SK-N-SH treated with all-trans-retinoic acid at 6 μM for 48 hours (cell line): ENCODE results near the gene CIZ1.

ENCODE experiments used
- BACH2 ChIP-seq: fragments of 250-450 bp; sonication (Bioruptor Pico); IDR thresholded peaks from 2 replicates; pipeline ENCODE4 v1.9.0; 2021; ENCODE audit warnings: mild to moderate bottlenecking, borderline replicate concordance
- PATZ1 ChIP-seq: fragments of 250-450 bp; sonication (Bioruptor Pico); IDR thresholded peaks from 2 replicates; pipeline ENCODE4 v1.8.0; 2020; ENCODE audit warnings: mild to moderate bottlenecking, moderate library complexity, borderline replicate concordance
- TOX ChIP-seq: fragments of 250-450 bp; sonication (Bioruptor Pico); IDR thresholded peaks from 2 replicates; pipeline ENCODE4 v1.8.0; 2021; ENCODE audit warnings: mild to moderate bottlenecking, moderate library complexity, borderline replicate concordance

- TF ChIP-seq TOX (no peak), PATZ1 (CRISPR knock-in tag) (no peak), BACH2 (CRISPR knock-in tag) (no peak)
These were observed 11.4 kb downstream of the CIZ1 start for GRCh38 chr9:128180001-128180400.
